ENCODE results near the gene VPS52.
A peak's percentile ranks its signal among the peaks of the same experiment; 100 is the strongest.
"Not testable (repeated sequence)": the region's sequence is repeated elsewhere in the genome, so short reads cannot be mapped to it uniquely, and the experiment has no call there.

VPS52 gene

GRCh38 chr6:33304216-33304615 is 32.5 kb upstream of the VPS52 start:
- FAIRE-seq, result no peak

DNA sequence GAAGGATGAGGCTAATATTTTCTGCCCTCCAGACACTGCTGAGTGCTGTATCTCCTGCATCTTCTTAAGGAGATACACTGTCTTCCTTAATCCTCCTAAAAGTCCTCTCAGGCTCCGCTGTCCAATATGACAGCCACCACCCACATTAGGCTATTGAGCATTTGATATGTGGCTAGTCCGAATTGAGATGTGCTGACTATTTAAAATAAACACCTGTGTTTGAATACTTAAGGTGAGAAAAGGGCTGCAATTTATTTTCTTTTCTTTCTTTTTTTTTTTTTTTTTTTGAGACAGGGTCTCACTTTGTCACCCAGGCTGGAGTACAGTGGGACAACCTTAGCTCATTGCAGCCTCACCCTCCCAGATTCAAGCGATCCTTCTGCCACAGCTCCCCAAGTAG is 30.2 kb upstream of the VPS52 start:
- no peak for FAIRE-seq

DNA sequence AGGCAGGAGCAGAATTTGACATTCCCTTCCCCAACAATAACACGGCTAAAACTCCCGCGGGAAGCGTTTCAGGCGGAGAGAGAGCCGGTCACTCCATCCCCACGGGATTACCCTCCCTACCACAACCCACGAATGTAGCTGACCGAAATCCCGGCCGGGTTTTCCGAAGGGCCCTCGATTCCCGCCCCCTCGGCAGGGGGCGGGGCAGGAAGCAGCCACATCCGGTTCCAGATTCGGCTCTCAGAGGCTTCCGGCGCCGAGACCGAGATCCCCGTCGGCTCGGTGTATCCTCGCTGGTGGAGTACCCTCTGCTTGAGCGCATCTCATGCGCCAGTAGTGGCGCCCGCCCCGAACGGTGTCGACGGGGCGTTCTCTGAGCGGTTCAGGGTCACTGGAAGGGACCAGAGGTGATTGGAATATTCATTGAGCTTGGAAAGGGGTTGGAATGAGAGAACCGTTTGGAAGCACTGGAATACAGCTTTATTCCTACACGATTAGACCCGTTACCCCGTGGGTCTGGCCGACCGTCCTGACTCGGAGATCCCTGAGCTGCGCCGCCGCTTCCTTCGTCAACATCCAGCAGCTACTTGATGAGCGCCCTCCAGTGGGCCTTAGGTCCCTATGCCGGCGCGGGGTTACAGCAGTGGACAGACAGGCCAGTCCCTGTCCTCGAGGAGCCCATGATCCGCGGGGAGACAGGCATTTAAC is 27.7 kb upstream of the VPS52 start:
- peak; percentile 90 for FAIRE-seq

DNA sequence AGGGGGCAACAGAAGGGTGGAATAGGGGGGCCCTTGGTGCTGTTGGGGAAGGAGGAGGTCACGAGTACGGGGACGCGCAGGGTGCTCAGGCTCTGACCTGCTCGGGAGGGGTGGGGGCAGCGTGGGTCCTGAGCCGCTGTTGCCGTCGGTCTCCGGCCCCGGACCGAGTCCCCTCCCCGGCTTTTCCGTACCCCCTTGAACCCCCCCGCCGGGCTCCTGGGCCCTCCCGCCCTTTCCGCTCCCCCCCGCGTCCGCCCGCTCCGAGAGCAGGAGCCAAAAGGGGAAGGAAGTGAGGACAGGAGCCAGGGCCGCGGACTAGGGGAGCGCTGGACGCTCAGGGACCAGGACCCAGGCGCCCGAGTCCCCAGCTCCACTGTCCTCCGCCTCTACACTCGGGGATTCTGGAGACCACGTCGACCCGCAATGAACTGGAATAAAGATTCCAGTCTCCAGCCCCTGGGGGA is 27.1 kb upstream of the VPS52 start, which contains the start of gene RGL2:
Gene RGL2, minus strand, starts transcription at position 170 of the 464 bp plus-strand sequence. CDS start 332 bp downstream, outside the sequence.
- FAIRE-seq, result no peak

DNA sequence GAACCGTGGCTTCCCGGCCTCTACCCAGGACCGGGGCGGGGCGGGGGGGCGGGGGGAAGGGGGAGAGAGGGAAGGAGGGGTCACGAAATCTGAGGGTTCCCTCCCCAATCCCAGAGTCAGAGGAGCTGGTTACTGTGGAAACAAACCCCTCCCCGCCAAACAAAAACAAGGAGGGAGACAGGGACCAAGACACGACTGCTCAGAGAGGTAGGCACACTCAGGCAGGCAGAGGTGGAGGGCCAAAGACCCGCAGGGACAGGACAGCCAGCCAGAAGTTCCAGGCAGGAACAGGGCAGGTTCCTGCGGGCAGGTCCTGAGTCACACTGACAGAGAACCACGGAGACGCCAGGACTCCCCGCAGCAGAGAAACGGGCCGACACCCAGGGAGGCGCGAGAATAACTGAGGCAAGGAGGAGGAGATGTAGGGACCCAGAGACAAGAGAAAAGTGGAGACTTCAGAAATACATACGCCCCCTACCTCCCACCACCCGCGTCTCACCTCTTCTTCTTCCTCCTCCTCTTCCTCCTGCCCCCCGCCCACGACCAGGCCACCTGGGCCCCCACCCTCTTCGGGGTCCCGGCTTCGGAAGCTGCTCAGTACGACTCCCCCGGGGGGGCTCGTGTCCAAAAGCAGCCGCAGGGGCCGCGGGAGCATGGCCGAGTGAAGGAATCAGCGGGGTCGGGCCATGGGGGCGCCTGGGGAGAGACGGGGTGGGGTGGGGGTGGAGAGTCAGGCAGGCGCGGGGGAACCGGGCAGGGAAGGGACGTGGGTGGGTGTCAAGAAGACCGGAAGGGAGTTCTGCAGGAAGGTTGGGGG is 26.5 kb upstream of the VPS52 start:
- no peak for FAIRE-seq

- FAIRE-seq, result no peak
Measured at GRCh38 chr6:33297406-33297955, 25.8 kb upstream of the VPS52 start.

- FAIRE-seq, result no peak
Measured at GRCh38 chr6:33296797-33297405, 25.2 kb upstream of the VPS52 start.

DNA sequence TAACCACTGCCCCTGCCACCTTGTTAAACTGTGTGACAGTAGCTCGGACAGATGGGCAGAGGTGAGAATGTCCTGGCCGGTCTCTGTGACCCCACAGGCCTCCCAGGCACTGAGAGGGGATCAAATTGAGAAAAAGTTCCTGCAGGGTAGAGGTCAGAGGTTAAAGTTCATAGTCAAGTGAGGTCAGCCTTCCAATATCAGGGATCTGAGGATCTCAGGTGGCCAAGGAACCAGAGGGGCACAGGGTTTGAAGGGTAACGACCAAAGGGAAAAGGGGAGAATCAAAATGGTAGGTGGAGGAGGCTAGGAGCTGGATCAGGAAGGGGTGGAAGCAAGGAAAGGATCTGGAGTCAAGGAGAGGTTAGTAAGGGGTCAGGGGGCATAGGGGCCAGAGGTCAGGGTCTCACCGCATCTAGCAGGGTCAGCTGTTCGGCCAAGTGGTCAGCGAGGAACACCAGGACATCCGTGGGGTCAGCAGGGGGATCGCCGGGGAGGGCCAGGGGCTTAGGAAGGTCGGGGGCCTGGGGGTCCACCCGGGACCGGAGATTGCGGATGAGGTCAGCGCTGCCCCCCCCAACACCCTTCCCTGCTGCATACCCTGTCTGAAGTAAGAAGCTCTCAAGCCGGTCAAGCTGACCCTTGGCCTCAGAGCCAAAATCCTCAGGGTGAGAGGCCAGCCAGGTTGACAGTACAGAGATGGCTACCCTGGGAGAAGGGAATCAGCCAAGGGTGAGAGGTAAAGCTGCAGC is 24.1 kb upstream of the VPS52 start:
- FAIRE-seq, result no peak

DNA sequence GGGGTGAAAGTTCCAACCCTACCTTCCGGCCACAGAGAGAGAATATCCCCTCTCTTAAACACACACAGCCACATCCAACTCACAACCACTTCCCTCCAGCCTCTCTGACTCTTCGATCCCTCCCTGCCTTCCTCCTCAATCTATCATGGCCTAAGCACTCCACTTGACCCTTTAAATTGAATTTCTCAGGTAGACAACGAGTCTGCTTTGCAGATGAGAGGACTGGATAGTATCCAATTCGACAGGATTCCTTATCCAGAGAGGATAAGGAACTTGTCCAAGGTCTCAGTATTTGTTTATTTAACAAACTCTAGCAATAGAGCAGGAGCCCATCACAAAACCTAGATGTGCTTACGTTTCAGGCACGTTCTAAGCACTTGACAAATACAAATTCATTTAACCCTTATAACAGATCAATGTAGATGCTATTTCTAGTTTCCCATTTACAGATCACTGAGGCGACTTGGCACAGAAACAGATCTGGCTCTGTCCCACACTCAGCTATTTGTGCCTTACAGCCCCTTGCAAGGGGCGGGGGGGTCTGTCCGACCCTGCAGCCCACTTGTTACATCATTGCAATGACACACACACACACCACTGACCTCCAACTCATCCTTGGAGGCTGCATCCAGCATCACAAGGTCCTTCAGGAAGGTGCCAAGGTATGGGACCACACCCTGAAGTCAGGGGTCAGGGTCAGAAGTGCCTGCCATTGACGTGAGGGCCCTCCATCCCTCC is 22.6 kb upstream of the VPS52 start:
- no peak for FAIRE-seq

DNA sequence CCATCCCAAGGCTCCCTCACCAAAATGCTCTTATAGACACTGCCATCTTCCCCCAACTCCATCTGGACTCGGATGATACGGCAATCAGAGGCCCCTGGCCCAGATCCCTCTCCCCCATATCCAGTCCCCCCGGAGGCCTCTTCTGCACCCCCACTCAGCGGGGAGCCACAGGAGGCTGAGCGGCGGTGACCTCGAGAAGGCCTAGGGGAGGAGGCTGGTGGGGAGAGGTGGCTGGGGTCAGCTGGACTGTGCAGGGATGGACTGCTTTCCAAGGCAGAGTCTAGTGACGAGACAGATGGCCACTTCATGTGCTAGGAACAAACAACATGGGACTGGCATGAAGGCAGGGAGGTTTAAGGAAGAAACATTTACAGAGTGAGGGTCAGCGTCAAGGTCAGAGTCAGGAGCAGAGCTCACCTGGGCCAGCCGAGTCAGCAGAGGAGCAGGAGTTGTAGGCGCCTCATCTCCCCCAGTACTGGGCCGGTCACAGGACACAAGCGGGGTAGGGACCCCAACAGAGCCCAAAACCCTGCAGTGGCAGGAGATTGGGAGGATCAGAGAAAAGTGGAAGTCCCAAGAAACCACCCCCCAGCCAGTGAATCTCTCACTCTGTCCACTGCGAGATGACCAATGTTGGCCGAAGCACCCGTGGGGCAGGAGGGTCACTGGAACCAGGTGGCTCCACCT is 21.5 kb upstream of the VPS52 start:
- no peak for FAIRE-seq

GRCh38 chr6:33290459-33290858 is 18.8 kb upstream of the VPS52 start:
- no peak for FAIRE-seq

- no peak for FAIRE-seq
Measured at GRCh38 chr6:33289784-33290315, 18.2 kb upstream of the VPS52 start.

DNA sequence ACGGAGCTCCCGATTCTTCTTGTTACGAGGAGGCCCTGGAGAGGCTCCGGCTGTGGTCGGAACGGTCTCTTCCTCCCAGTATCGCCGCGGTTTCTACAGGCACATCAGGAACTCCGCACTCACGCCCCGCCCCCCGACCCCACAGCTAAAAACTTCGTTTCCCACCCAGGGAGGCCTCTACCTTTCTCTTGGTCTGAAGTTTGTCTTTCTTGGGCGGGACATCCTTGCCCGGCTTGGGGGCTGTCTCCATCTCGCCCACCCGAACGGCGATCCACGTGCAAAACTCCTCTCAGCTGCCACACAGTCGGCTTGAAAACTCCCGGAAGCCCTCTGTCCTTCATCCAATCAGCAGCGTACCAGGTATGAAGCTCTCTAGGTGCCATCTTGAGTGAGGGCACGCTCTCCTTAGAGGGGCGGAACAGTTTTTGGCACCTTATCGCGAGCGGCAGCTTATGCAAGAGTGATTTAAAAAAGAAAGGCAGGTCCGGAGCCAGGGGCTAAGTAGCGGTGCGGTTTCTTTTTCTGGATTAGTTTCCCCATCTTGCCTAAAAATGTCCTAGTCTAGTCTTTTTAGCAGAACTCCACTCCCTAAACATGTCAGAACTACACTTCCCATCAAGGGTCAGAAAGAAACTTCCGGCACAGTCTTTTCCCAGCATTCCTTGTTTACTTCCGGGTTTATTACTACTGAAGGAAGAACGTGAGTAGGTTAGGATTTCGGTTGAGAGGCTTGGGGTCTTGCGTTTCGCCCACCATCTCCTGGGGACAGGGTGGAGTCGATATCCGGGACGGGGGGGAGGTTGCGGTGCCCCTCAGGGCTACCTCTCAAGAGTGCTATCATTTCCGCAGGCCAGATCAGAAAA is 17.5 kb upstream of the VPS52 start, which contains the start of the genes PFDN6 and WDR46:
Gene PFDN6, plus strand, starts transcription at position 681 of the 863 bp plus-strand sequence. CDS start 256 bp downstream, outside the sequence.
Gene WDR46, minus strand, starts transcription at position 319 of the 863 bp plus-strand sequence. Its CDS starts 69 bp downstream, at position 250.
- FAIRE-seq, result peak; percentile 42

DNA sequence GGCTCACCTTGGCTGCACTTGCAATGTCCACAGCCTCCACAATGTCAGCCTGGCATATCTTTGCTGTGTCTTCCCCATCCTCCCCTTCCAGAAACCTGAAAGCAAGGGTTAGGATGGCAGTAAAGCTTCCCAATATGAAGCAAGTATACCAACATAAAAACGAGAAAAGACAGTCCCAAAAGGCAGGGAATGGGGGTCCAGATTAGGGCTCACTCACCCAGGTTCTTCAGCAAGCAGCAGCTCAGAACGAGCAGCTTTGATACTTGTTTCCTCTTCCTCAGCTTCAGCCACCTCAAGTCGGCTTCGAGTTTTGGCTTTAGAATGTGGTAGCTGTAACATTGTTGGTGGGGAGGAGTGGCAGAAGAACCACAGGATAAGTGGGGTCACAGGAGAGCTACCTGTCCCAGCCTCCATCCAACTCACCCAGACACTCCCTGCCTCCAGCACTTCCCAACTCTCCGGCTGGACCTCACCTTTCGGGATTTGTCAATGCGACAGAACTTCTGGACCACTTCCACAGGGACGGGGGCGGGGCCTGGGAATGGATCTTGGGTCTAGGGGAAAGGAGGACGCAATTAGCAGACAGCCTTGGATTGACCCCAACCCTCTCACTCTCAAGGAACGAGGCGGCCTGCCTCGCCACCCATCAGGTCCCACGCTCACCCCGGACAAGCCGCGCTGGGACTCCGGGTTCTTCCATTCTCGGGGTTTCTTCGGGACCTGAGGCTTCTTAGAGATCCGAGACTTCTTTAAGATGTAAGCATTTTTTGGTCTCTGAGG is 16.7 kb upstream of the VPS52 start:
- no peak for FAIRE-seq

DNA sequence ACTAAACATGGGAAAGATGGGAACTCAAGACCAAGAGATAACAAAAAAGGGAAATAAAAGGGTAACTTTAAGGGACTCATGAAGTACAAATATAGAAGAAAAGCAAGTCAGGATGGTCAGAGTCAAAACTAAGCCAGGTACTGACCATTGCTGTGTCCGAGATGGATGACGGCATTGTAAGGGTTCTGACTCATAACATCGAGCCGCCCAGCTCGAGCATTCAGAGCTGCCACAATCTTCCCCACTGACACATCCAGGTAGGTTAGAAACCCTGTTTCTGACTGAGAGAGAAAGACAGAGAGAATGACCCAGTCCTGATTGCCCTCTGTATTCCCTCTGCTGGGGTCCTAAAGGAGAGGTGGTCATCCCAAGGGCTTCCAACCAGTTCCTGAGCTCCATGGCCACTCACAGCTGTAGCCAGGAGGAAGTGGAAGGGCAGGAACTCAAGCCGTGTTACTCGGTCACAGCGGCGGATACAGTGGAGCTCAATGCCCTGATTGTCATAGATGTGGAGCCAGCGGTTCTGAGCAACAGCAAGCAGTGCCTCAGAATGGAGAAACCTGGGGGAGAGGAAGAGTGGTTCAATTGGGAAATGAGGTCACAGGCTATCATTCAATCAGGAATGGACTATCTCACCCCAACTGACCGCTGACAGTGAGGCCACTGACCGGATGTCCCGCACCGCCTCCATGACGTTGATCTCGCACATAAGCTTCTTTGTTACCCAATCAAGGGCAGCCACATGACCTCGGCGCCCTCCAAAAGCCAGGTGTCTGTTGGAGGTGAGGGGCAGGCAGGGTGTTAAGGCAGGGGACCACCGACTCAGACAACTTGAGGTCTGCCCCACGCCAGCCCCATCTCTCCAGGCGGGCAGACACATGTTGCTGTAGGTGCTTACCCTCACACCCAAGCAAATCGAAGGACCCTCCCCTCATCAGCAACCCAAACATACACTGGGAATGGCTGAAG is 15.6 kb upstream of the VPS52 start:
- no peak for FAIRE-seq

- not testable (repeated sequence) for FAIRE-seq
Measured at GRCh38 chr6:33285214-33285613, 13.5 kb upstream of the VPS52 start.

- no peak for FAIRE-seq
Measured at GRCh38 chr6:33280539-33280938, 8.9 kb upstream of the VPS52 start.

All from G401.6 (cell line).